Activated CD8-positive, alpha-beta memory T cell treated with anti-CD3 and anti-CD28 coated beads for 24 hours (primary cell): ENCODE measurements around the gene HSPB2.
"Not testable (repeated sequence)": the region's sequence is repeated elsewhere in the genome, so short reads cannot be mapped to it uniquely, and the experiment has no call there.

Experiments used
- DNase-seq: peaks from one replicate; pipeline ENCODE4 v3.0.0-alpha.2; 2020

Gene HSPB2, protein sequence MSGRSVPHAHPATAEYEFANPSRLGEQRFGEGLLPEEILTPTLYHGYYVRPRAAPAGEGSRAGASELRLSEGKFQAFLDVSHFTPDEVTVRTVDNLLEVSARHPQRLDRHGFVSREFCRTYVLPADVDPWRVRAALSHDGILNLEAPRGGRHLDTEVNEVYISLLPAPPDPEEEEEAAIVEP

DNA sequence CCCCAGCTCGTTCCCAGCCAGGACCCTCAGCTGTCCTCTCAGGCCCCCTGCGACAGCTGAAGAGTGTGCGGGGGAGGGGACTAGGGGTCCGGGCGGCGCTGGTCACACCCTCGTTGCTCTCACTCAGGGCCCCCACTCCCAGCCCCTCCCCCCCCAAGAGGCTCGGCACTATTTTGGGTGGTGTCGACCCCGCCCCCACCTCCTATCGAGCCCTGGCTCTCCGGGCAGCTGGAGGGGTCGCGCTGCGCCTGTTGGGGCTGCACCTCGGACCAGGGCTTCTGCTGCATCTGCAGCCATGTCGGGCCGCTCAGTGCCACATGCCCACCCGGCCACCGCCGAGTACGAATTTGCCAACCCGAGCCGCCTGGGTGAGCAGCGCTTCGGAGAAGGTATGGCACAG, at the start of gene HSPB2:
HSPB2 (plus strand) TSS at position 200 of the 400 bp plus-strand sequence; CDS start at position 296, 96 bp downstream.
- no peak for DNase-seq

DNA sequence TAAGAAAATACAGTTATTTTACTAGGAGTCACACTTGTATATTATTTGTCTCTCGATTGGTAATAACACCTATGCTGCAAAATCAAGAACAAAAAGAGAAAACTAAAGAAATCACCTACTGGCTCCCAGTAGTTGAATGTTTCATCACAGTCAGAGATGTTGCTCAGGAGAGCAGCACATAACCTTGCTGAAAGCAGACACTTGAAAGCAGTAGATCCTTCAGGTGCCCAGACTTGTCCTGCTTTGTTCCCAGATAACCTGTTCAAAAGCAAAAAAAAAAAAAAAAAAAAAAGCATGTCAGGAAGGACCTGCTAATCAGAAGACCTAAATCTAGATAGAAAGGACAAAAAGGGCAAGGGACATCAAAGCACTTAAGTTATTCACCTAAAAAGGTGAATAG, 42.4 kb upstream of the HSPB2 start:
- DNase-seq = no peak

DNA sequence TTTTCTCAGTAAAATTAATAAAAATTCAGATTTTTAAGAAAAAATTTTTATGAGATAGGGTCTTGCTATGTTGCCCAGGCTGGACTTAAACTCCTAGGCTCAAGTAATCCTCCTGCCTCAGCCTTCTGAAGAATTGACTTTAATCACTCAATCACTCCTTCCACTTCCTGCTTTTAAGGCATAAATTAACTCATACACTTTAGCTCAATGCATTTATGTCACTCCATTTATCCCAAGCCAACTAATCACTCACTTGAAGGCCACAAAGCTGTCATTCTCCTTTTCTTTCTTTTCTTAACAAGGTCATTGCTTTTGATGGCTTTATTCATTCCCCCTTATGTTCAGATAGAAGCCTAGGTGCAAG, 42.0 kb upstream of the HSPB2 start:
- no peak for DNase-seq

DNA sequence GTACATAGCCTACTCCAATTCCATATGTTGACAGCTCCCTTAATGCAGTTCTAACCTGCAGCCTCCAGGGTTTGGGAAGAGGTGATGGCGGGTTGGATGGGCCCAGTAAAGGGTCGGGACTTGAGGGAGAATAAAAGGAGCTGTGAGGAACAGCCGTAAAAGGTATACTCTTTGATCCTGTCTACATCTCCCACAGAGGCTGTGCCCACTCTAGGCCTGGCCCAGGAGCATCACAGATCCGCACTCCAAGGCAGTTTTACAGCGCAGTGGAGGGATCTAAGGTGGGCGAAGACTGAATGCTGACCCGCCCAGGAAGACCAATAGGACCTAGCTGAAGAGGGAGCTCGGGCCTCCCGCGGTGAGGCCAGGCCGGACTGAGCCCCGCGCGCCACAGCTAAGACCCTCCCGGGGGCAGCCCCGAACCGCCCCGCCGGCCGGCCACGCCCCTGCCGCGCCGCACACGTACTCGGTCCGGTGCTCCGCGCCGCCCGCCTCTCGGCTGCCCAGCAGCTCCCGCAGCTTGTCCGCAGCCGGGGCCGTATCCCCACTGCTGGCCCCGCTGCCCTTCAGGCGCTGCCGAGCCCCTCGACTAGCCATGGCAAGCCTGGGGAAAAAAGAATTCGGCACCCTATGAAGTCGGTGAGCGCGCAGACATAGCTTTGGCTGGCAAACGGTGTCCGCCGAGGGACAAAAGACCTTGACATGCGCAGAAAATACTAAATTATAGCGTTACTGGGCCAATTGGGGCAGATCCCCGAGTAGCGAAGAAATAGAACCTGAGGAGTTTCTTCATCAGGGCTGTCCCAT, 41.4 kb upstream of the HSPB2 start, which contains the start of gene ALG9:
ALG9 (minus strand) TSS at position 696 of the 807 bp plus-strand sequence; CDS start at position 597, 99 bp downstream.
- peak; percentile 98 for DNase-seq

DNA sequence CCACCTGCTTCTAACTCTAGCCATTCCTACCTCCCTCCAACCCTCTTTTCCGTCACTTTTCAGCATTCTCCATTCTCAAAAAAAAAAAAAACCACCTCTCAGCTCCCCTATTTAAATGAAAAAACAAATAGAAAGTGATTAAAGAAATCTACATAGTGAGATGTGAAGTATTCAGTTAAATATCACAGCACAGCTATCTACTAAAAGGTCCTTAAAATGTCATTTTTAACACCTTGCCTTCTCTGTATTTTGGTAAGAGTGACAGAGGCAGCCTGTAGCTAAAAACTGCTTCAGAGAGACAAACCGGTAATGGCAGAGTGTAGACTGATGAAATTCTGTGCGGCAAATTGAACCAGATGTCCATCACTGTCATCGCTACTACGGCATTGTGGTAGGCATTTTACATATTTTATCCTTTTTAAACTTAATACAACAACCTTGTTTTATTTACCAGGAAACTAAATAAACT, 40.8 kb upstream of the HSPB2 start:
- DNase-seq = no peak

DNA sequence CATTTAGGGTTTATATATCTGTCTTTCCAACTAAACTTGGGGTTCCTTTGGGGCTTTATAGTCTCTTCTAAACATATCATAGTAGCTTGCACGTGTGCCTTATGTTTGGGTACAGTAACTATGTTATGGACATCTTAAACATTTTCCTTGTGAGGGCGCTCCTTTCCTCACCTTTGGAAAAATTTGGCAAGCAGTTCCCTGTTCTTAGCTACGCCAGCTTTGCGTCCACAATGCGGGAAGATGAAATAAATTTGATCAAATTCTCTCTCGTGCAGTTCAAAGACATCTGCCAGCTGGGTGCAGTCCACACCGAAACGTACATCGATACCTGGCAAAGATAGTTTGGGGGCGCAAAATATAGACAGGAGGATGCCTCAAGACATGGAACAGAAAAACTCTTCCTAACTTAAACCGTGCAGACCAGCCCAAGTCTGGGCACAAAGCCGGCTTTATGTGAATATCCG, 34.1 kb upstream of the HSPB2 start:
- no peak for DNase-seq

DNA sequence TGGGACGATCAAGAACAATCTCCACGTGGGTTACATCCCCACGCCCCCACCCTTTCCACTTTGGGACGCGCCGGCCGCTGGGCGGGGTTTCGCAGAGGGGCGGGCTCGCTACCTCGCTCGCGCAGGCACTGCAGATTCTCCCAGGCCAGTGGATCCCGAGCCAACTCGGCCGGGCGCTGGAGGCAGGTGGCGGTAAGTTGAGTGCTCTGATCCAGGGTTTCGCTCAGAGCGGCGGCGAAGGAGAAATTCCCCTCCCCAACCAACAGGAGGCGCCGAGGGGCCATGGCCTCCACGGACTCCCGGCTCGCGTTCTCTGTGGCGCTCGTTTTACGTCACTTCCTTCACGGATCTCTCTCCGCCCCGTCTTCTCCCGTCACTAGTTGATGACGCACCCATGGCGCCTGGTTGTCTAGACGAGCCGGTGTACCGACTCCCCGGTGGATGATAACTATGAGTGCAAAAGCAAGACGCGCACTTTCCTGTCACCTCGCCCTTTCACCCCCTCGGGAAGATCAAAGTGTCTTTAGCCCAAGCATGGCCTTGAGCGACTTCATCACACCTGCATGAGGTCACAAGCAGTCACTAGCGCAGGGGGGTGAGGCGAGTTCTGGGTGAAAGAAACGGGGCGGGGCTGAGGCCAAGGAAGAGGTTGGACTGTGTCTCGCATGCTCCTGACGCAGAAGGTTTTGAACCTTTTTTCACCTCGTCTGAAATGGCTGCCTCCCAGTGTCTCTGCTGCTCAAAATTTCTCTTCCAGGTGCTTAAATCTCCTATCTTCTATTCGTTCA, 33.5 kb upstream of the HSPB2 start, which contains the start of the genes CFAP68 and FDXACB1:
CFAP68 (plus strand) TSS at position 693 of the 788 bp plus-strand sequence; CDS start at position 713, 20 bp downstream.
FDXACB1 (minus strand) TSS at position 317 of the 788 bp plus-strand sequence; CDS start at position 284, 33 bp downstream.
- DNase-seq = peak; percentile 98

DNA sequence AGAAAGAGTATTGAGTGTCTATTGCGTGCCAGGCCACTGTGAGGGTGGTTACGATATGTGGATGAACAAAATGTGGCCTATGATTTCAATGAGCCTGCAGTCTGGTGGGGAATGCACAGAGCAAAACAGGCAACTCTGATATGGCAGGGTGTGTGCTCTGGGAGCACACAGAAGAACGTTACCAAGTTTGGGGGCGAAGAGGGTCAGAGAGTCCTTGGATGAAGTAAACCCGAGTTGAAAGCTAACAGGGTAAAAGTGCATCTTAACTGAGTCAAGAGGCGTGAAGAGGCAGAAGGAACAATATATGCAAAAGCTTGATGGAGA, 32.9 kb upstream of the HSPB2 start:
- no peak for DNase-seq

DNA sequence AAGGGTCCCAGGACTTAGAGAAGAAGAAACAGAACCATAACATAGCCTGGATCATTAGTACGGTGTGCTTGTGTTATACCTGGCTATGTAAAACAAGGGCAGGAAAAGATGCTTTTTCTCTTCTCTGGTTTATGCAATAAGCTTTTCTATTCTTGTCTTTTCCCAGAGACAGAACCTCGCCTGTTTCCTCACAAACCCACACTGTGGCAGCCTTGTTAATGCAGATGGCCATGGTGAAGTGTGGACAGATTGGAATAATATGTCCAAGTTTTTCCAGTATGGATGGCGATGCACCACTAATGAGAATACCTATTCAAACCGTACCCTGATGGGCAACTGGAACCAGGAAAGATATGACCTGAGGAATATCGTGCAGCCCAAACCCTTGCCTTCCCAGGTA, 30.3 kb upstream of the HSPB2 start:
- DNase-seq = no peak

DNA sequence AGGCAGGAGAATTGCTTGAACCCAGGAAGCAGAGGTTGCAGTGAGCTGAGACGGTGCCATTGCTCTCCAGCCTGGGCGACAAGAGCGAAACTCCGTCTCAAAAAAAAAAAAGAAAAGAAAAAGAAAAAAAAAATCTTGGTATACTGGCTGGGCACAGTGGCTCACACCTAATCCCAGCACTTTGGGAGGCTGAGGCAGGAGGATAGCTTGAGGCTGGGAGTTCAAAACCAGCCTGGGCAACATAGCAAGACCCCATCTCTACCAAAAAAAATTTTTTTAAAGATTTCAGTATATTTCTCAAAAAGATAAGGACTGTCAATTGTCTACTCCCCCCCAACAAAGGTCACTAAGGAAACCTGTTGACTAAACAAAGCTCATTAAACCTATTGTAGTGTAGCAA, 27.5 kb upstream of the HSPB2 start:
- not testable (repeated sequence) for DNase-seq

DNA sequence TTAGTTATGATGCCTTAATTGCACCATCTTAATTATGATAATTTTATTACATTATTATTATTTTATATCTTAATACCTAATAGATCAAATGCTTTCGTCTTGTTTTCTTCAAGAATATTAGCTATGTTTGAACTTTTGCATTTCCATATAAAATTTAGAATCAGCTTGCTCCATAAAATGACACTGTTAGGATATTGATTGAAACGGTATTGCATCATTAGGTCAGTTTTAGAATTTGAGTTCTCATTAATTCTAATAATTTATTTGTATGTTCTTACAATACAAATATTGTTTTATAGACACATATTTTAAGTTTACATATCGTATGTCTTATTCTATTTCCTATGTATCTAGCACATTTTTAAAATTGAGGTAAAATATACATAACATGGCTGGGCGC, 26.5 kb upstream of the HSPB2 start:
- no peak for DNase-seq

DNA sequence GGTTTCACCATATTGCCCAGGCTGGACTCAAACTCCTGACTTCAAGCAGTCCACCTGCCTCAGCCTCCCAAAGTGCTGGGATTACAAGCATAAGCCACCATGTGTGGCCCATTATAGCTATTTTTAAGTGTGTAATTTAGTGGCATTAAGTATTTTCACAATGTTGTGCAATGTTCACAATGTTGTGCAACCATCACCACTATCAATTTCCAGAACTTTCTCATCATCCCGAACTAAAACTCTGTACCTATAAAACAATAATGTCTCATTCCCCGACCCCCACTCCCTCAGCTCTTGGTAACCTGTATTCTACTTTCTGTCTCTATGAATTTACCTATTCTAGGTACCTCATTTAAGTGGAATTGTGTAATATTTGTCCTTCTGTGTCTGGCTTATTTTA, 25.7 kb upstream of the HSPB2 start:
- no peak for DNase-seq

DNA sequence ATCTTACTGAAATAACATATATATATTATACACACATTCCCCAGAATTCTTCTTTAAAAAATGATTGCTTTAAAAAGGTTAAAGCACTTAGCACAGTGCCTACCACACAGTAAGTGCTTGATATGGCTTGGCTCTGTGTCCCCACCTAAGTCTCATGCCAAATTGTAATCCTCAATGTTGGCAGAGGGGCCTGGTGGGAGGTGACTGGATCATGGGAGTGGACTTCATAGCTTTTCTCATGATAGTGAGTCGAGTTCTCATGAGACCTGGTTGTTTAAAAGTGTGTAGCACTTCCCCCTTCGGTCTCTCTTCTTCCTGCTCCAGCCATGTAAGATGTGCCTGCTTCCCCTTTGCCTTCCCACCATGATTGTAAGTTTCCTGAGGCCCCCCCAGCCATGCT, 7.1 kb upstream of the HSPB2 start:
- DNase-seq = no peak

DNA sequence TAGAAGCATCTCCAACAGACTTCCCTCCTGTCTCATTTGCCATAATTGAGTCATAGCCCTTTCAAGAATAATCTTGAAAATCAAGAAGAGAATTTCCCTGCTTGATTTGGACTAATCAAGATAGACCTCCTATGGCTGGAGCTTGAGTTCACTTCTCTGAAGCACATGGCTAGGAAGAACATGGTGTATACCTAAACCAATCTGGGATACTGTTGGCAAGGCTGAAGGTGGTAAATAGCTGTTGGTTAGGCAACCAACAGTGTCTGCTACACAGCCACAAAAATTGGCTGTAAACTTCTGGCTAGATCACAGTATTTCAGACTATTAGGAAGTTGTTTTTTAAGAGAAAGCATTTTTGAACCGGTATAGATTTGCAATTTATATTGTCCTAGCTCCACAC, 5.9 kb upstream of the HSPB2 start:
- no peak for DNase-seq

DNA sequence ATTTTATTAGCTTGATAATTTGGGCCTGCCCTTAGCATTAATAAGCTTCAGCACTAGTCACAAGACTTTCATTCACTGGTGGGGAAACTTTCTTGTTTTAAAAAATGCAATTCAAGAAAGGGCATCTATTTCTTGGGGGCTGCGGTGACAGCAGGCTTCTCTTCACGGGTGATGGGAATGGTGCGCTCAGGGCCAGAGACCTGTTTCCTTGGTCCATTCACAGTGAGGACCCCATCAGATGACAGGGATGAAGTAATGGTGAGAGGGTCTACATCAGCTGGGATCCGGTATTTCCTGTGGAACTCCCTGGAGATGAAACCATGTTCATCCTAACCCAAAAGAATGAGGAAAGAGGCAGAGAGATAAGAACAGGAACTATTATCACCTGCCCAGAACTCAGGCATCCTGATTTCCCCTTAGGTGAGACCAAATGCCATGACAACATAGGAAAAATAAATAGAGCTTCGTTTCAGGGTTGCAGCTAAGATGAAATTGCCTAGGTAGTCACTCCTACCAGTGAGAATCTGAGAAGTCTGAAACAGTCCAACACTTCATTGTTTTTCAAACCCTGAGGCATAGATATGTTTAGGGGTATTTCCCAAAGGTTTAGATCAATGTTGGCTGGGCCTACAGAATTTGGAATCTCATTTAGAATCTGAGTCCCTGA, 3.8 kb upstream of the HSPB2 start:
- no peak for DNase-seq

DNA sequence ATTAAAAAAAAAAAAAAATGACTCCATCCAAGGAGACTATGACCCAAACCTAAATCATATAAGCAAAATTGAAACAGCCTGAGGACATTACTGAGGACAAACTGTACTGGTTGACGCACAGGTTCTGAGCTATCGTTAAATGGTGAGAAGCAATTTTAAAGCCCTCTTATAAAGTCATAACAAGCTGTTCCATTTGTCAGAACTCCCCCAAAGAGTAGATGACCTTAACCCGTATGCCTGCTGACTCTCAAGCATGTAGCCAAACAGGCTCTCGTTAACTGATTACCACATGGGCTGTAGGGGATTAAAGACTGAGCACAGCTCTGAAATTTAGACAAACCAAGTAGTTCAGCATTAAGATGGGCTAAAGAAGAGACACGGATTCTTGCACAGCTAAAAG, 3.2 kb upstream of the HSPB2 start:
- no peak for DNase-seq

DNA sequence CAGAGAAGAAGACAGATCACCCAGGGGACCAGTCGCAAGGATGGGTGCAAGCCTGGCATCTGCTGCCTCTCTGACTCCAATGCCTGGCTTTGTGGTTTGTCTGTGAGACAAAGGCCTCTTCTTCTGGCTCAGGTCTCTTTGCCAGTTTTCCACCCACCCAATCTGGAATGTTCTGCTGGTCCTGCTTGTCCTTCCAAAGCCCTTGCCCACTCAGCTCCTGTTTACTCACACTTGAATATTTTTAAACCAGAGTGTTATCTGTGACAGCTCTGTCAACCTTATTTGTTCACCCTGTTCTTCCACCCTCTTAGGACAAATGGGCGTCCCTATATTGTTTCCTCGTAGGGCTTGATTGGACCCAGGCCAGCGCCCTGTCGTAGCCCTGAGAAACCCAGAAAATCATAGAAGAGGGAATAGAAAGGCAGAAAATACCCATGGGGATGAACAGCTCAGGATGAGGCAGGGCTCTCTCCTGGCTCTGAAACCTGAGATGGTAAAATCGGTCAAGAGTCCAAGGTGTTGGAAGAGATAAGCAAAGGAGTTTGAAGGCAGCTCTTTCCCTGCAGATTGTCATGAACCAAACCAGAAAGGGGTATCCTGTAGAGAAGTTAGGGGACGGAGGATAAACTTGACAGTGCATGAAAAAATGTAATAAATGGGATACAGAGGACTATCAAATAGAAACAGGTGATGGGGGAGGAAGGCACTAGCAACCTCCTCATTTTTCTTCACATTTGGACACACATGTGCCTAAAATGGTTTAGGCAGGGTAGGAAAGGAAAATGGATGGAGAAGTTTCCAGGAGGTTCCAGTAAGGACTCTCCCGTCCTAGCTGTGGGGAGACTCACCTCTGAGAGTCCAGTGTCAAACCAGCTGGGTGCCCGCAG, 1.6 kb upstream of the HSPB2 start:
- no peak for DNase-seq

DNA sequence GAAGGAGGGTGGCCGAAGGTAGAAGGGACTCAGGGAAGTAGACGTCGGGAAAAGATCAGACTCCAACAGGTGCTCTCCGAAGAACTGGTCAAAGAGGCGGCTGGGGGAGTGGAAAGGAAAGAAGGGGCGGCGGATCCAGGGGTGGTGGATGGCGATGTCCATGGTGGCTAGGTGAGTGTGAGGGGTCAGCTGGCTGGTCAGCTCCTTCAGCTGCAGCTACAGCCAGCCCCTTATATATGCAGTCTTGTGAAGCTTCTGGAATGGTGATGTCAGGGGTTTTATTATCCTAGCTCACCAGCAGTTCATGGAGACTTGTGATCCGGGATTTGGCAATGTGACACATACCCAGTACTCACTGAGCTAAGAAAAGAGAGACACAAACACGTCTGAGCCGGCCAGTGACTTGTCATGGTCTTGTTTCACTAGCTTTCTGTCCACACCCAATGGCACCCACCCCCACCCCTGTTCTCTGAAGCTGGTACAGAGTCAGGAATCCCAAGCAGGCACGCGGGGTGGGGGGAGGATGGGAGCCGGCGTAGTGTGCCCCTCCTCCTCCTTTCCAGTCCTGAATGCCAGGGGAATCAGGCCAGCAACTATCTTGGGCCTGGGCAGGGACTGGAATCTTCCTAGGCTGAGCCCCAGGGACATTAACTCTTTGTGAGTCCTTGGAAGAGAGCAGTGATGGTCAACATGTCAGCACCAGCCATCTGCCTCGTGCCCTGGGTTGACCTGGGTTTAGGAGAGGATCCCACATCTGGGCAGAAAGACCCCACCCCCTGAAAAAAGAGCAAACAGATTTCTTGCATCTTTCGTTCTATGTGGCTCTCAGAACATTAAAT, 752 bp upstream of the HSPB2 start, which contains the start of gene CRYAB:
CRYAB (minus strand) TSS at position 208 of the 839 bp plus-strand sequence; CDS start at position 162, 46 bp downstream.
- no peak for DNase-seq

DNA sequence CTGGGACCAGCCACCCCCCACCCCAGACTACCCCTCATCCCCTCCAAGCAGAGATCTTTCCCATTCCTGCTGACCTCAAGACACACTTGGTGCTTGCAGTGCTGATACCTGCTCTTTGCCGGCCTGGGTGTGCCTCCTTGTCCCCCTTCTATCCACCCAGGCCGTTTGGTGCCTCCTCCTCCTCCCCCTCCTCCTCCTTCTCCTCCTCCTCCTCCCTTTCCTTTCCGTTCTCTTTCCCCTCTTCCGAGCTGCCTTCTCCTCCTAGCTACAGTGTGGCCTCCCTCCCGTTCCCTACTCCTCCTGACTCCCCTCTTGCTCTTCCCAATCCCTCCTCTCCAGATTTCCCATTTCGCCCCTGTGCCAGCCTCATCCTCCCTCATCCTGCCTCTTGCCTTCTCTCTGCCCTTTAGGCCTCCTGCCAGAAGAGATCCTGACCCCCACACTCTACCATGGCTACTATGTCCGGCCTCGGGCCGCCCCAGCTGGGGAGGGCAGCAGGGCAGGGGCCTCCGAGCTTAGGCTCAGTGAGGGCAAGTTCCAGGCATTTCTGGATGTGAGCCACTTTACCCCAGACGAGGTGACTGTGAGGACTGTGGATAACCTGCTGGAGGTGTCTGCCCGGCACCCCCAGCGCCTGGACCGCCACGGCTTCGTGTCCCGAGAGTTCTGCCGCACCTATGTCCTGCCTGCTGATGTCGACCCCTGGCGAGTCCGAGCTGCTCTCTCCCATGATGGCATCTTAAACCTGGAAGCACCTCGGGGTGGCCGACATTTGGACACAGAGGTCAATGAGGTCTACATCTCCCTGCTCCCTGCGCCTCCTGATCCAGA, 712 bp downstream of the HSPB2 start:
- no peak for DNase-seq

DNA sequence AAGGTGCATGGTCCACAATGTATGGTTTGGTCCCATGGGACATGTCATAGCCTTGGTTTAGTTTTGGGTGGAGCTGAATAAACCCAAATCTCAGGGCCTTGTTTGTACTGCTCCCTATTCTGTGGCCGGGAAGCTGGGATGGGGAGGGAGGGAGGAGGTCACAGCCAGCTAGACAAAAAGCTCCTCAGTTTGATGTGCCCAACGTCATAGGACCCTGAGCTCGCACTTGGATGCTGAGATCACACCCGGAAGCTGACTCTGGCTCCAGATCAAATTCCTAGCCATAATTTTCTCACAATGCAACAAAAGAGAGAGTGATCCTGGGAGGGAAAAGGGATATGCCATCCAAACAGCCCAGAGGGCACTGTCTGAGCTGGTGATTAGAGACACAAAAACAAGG, 1.5 kb downstream of the HSPB2 start:
- no peak for DNase-seq
